GM19193 (cell line): ENCODE results near the gene KLHL30.

Source experiments
- POLR2A ChIP-seq: IDR thresholded peaks from 4 replicates; pipeline ENCODE4 v1.6.1; 2011; ENCODE audit not compliant: insufficient read depth, insufficient read length; ENCODE audit errors: extremely low read depth

KLHL30 gene

GRCh38 chr2:238163481-238164198 is 25.2 kb downstream of the KLHL30 start:
- no peak for TF ChIP-seq POLR2A

GRCh38 chr2:238164906-238165287 is 26.4 kb downstream of the KLHL30 start:
- TF ChIP-seq POLR2A: no peak

- TF ChIP-seq POLR2A: no peak
These were observed 26.9 kb downstream of the KLHL30 start for GRCh38 chr2:238165288-238165921.

DNA sequence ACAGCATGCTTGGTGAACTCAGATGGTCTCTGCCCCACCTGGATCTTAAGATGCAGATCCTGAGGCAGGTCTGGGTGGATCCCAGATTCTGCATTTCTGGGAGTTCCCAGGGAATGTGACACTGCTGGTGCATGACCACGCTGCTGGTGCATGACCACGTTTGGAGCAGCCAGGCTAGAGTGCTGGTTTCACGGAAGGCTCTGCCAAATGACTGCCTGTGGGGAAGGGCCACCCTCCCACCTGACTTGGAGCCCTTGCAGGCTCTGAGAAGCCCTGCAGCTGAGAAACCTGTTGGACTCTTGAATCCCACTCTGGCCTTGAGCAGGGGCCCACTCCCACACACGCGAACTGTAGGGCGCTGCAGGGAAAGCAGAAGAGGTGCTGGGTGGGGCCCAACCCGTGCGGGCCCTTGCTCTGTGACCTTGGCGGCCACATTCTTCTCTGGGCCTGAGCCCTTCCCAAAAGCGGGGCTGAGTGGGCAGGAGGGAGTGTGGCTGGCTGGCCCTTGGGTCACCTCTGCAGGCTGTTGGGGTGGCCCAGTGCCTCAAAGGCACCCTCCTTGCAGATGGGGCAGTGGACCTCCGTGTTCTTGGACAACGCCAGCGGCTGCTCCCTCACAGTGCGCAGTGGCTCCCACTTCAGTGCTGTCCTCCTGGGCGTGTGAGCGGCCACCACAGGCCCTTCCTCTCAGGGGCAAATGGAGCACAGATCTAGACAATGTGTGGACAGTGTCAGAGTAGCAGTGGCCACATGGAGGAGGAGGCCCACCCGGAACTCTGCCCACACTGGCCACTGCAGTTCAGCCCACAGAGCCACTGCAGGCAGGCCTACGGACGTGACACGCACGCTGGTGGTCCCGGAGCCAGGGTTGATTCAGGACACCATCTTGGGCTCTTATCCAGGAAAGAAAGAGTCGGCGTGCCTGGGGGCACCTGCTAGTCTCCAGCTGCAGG is 28.2 kb downstream of the KLHL30 start:
- TF ChIP-seq POLR2A: no peak

- TF ChIP-seq POLR2A: no peak
These were observed 28.9 kb downstream of the KLHL30 start for GRCh38 chr2:238167344-238167715.

- TF ChIP-seq POLR2A: no peak
These were observed 29.3 kb downstream of the KLHL30 start for GRCh38 chr2:238167761-238168160.

DNA sequence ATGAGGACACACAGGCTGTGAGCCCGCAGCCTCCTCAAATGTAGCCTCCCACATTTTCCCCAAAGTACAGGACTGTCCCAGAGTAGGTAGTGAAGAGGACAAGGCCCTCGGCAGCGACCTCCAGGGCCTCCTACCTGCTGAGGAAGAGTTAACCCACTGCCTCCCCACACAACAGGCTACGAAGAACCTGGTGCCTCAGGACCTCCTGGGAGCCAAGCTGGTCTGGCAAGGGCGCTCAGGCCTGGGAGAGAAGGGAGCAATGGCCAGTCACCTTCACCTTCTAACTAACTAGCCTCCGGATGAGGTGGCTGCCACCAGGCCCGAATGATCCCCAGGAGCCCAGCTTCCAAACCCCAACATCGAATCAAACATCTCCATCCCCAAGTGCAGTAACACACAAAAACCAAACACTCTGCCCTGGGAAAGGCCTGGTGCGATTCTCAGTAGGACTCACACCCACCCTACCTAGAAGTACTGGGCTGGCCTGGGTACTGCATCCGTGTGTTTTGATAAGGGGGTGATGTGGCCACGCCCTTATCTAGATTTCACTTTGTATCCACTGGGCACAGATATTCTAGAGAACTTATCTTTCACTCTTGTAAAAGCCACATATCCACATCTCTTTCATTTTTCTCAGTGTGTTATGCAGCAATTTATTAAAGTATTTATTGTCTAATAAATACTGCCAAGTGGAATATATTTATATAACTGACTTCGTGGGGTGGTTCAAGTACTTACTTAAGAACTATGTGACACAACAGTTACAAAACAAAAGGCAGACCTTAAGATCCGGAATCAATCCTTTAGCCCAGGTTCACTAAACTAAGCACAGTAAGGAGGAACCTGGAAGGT is 30.0 kb downstream of the KLHL30 start:
- TF ChIP-seq POLR2A: no peak

GRCh38 chr2:238169048-238169707 is 30.7 kb downstream of the KLHL30 start:
- no peak for TF ChIP-seq POLR2A

GRCh38 chr2:238169708-238170251 is 31.3 kb downstream of the KLHL30 start:
- TF ChIP-seq POLR2A: no peak

DNA sequence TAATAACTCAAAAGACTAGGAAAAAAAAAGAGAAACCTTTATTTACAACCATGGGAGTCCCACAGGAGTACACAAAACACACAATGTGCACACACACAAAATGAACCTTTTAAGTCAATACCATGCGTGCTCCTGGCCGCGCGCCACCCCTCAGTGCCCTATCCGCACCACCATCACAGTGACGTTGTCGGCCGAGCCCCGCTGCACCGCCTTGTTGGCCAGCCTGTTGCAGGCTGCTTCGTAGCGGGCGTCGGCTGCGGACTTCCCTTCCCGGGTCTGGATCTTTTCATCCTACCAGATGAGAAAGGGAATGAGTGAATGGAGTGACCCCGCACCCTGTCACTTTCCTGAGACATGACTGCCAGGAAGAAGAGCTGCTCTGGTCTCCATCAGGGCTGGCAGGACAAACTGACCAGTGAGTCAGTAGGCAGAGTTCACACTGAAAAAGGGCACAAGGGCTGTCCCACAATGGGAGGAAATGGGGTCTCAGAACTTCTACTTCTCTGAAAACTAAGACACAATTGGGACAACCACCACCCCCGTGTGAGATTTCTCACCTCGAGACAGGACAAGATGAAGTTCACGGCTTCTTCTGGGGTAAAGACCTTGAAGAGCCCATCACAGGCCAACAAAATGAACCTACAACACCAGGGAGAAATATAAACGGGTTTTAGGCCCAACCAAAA is 32.1 kb downstream of the KLHL30 start:
- TF ChIP-seq POLR2A: no peak

DNA sequence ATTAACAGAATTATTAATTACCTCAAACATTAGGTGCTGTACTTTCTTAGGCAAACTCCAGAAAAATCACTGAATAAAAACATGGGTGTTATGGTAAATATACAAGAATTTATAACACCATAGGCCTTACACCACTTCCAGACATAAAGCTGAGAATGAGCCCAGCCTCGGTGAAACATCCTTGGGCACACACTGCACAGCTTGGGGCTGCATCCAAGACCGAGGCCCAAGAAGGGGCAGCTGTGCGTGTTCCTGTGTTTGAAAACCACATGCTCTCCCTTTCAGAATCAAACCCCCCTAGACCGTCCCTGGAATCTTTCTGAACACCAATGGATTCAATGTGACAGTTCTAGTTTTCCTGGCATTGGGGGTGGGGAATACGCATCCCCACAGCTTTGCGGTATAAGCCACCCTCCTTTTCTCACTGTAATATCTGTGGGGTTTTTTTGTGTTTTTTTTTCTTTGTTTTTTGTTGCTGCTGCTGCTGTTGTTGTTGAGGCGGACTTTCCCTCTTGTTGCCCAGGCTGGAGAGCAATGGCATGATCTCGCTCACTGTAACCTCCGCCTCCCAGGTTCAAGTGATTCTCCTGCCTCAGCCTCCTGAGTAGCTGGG is 33.2 kb downstream of the KLHL30 start:
- TF ChIP-seq POLR2A: no peak

- no peak for TF ChIP-seq POLR2A
These were observed 34.0 kb downstream of the KLHL30 start for GRCh38 chr2:238172439-238172838.

DNA sequence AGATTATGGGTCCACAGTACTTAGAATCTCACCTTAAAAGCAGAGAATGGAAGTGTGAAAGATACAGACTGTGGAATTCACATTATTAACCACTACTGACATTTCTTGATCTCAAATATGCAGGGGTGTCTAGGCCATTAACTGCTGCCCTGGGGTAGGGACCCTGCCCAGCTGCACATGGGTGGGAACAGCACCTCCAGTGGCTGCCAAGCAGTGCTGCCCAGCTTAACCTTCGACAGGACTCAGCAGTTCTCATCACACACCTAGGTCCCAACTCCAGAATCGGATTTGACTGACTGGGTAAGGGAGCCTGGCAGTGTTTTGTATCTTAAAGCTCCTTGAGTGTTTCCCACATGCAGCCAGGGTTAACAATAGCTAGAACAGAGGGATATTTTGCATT is 35.2 kb downstream of the KLHL30 start:
- TF ChIP-seq POLR2A: no peak
